Panc1 (cell line): Measurements from ENCODE around the gene ZNF35.

Experiments used
- CTCF ChIP-seq: fragments of 450-650 bp; IDR thresholded peaks from 2 replicates; pipeline ENCODE4 v1.5.1; 2017; ENCODE audit warnings: mild to moderate bottlenecking
- POLR2AphosphoS5 ChIP-seq: IDR thresholded peaks from 2 replicates; pipeline ENCODE4 v1.6.1; 2012; ENCODE audit warnings: mild to moderate bottlenecking, low read depth, low read length, moderate library complexity
- TCF7L2 ChIP-seq: IDR thresholded peaks from 2 replicates; pipeline ENCODE4 v1.6.1; 2011; ENCODE audit warnings: mild to moderate bottlenecking, low read depth, low read length, inconsistent platforms
- TF ChIP-seq, protein P1 (sequence below), 2 experiments: IDR thresholded peaks; 2 replicates each; pipeline ENCODE4 v1.6.1; 2011 to 2012; ENCODE audit warnings: low read depth in 2 of 2, control low read depth in 1 of 2, low read length in 1 of 2, mild to moderate bottlenecking in 1 of 2, moderate library complexity in 1 of 2; ENCODE audit not compliant: insufficient read depth in 1 of 2

- TF ChIP-seq, protein P1, sequence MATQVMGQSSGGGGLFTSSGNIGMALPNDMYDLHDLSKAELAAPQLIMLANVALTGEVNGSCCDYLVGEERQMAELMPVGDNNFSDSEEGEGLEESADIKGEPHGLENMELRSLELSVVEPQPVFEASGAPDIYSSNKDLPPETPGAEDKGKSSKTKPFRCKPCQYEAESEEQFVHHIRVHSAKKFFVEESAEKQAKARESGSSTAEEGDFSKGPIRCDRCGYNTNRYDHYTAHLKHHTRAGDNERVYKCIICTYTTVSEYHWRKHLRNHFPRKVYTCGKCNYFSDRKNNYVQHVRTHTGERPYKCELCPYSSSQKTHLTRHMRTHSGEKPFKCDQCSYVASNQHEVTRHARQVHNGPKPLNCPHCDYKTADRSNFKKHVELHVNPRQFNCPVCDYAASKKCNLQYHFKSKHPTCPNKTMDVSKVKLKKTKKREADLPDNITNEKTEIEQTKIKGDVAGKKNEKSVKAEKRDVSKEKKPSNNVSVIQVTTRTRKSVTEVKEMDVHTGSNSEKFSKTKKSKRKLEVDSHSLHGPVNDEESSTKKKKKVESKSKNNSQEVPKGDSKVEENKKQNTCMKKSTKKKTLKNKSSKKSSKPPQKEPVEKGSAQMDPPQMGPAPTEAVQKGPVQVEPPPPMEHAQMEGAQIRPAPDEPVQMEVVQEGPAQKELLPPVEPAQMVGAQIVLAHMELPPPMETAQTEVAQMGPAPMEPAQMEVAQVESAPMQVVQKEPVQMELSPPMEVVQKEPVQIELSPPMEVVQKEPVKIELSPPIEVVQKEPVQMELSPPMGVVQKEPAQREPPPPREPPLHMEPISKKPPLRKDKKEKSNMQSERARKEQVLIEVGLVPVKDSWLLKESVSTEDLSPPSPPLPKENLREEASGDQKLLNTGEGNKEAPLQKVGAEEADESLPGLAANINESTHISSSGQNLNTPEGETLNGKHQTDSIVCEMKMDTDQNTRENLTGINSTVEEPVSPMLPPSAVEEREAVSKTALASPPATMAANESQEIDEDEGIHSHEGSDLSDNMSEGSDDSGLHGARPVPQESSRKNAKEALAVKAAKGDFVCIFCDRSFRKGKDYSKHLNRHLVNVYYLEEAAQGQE (IDR thresholded peaks at IDR 0.05; ENCODE audit: insufficient read depth in 1 of 2, low read depth in 2 of 2, low read length in 1 of 2), result no peak
- TF ChIP-seq CTCF (no peak), POLR2AphosphoS5 (no peak), TCF7L2 (no peak)
Measured at GRCh38 chr3:44659434-44659833, 10.9 kb downstream of the ZNF35 start.
